ENCODE data around the gene PLCL1. TPM values are rescaled to one million over a fixed set of nuclear protein-coding genes. Genes with fewer than 3 reads are reported as not detected.
A peak's percentile ranks its signal among the peaks of the same experiment; 100 is the strongest.

PLCL1 gene
- total RNA-seq, 1 donor from 2014 or later, result 14.3 TPM

- no peak overlapping the region for H3K4me3 ChIP-seq
- intact Hi-C loops (cut with DNase I), result loop anchor here (5.0 kb wide), 1 partner anchor 42 kb away; no protein-coding TSS in a partner anchor
- no peak for TF ChIP-seq CTCF (IDR thresholded peaks at IDR 0.05)
- H3K27ac ChIP-seq, result no peak overlapping the region
- no peak for DNase-seq (ENCODE audit: low spot score in 2 of 2)
- no peaks in the 10 kb centered on the region for H3K9me3 ChIP-seq
- no peaks in the 10 kb centered on the region for H3K27me3 ChIP-seq
- H3K36me3 ChIP-seq, result no peaks in the 10 kb centered on the region
- peaks cover 0 to 33% of the 10 kb centered on the region in 2 donors for H3K4me1 ChIP-seq
Observed at GRCh38 chr2:197919487-197919886, 115.1 kb downstream of the PLCL1 start.

- Histone ChIP-seq H3K27me3 (no peaks in the 10 kb centered on the region), H3K4me3 (no peak overlapping the region), H3K9me3 (no peaks in the 10 kb centered on the region), H3K4me1 (peaks cover 0 to 30% of the 10 kb centered on the region in 2 donors), H3K36me3 (no peaks in the 10 kb centered on the region), H3K27ac (no peak overlapping the region)
- no peak for TF ChIP-seq CTCF (IDR thresholded peaks at IDR 0.05)
- DNase-seq (ENCODE audit: low spot score in 2 of 2), result no peak
- intact Hi-C loops (cut with DNase I), result no loop called here
Observed at GRCh38 chr2:197920088-197920487, 115.7 kb downstream of the PLCL1 start.

GRCh38 chr2:197920592-197921201 is 116.3 kb downstream of the PLCL1 start:
- no peaks in the 10 kb centered on the region for H3K9me3 ChIP-seq
- no peak overlapping the region for H3K4me3 ChIP-seq
- no peaks in the 10 kb centered on the region for H3K36me3 ChIP-seq
- no peak overlapping the region for H3K27ac ChIP-seq
- DNase-seq (ENCODE audit: low spot score in 2 of 2), result no peak
- intact Hi-C loops (cut with DNase I), result no loop called here
- H3K27me3 ChIP-seq, result no peaks in the 10 kb centered on the region
- TF ChIP-seq CTCF (IDR thresholded peaks at IDR 0.05), result no peak
- H3K4me1 ChIP-seq, result peaks cover 0 to 24% of the 10 kb centered on the region in 2 donors

GRCh38 chr2:197924483-197924882 is 120.1 kb downstream of the PLCL1 start:
- no peak for DNase-seq (ENCODE audit: low spot score in 2 of 2)
- Histone ChIP-seq H3K4me1 (peaks cover 10 to 26% of the 10 kb centered on the region in 2 donors), H3K27ac (no peak overlapping the region), H3K27me3 (no peaks in the 10 kb centered on the region), H3K4me3 (no peak overlapping the region), H3K9me3 (no peaks in the 10 kb centered on the region), H3K36me3 (no peaks in the 10 kb centered on the region)
- intact Hi-C loops (cut with DNase I), result no loop called here
- no peak for TF ChIP-seq CTCF (IDR thresholded peaks at IDR 0.05)

- Histone ChIP-seq H3K4me3 (no peak overlapping the region), H3K27ac (no peak overlapping the region), H3K9me3 (no peaks in the 10 kb centered on the region), H3K27me3 (no peaks in the 10 kb centered on the region), H3K36me3 (no peaks in the 10 kb centered on the region), H3K4me1 (peaks cover 10 to 21% of the 10 kb centered on the region in 2 donors)
- intact Hi-C loops (cut with DNase I), result no loop called here
- no peak for DNase-seq (ENCODE audit: low spot score in 2 of 2)
- TF ChIP-seq CTCF (IDR thresholded peaks at IDR 0.05), result no peak
Observed at GRCh38 chr2:197925204-197925603, 120.8 kb downstream of the PLCL1 start.

- no peaks in the 10 kb centered on the region for H3K9me3 ChIP-seq
- TF ChIP-seq CTCF (IDR thresholded peaks at IDR 0.05), result no peak
- peaks cover 10 to 21% of the 10 kb centered on the region in 2 donors for H3K4me1 ChIP-seq
- H3K4me3 ChIP-seq, result no peak overlapping the region
- no peak for DNase-seq (ENCODE audit: low spot score in 2 of 2)
- H3K27me3 ChIP-seq, result no peaks in the 10 kb centered on the region
- no peaks in the 10 kb centered on the region for H3K36me3 ChIP-seq
- peak overlapping the region; percentile 27 to 35 for H3K27ac ChIP-seq
- intact Hi-C loops (cut with DNase I), result no loop called here
Observed at GRCh38 chr2:197925976-197926375, 121.6 kb downstream of the PLCL1 start.
